Neural cell (in vitro differentiated cells): Measurements from ENCODE around the gene KIF2A. TPM values are rescaled to one million over a fixed set of nuclear protein-coding genes. Genes with fewer than 3 reads are reported as not detected.

Source experiments
- H2AFZ ChIP-seq: fragments of 200-600, 300-800 bp; sonication (generic), shearing (Covaris generic); 2 replicates; pipeline ENCODE4 v1.6.0; 2014; ENCODE audit warnings: low read depth, mild to moderate bottlenecking, antibody characterized with exemption, low read length, moderate library complexity
- H3F3A ChIP-seq: fragments of 200-600 bp; shearing (Covaris generic); 2 replicates; pipeline ENCODE4 v1.6.1; 2016; ENCODE audit warnings: mild to moderate bottlenecking, moderate library complexity, mixed read lengths, antibody characterized with exemption, low read length; ENCODE audit not compliant: insufficient read depth, poor library complexity, severe bottlenecking
- H3K27ac ChIP-seq: fragments of 200-600, 300-800 bp; sonication (generic), shearing (Covaris generic); 2 replicates; pipeline ENCODE4 v1.5.1; 2014; ENCODE audit warnings: mild to moderate bottlenecking, low read length, moderate library complexity
- H3K27me3 ChIP-seq: fragments of 300-800, 200-600 bp; sonication (generic), shearing (Covaris generic); 2 replicates; pipeline ENCODE4 v1.6.0; 2014; ENCODE audit warnings: mild to moderate bottlenecking, low read depth, low read length, moderate library complexity; ENCODE audit not compliant: insufficient read depth
- H3K36me3 ChIP-seq: fragments of 300-800, 200-600 bp; sonication (generic), shearing (Covaris generic); 2 replicates; pipeline ENCODE4 v1.5.1; 2014; ENCODE audit warnings: mild to moderate bottlenecking, antibody characterized with exemption, low read length, moderate library complexity; ENCODE audit not compliant: insufficient read depth
- H3K4me2 ChIP-seq: fragments of 300-800, 200-600 bp; sonication (generic), shearing (Covaris generic); 2 replicates; pipeline ENCODE4 v1.6.0; 2014; ENCODE audit warnings: mild to moderate bottlenecking, low read length
- H3K4me3 ChIP-seq: fragments of 300-800, 200-600 bp; sonication (generic), shearing (Covaris generic); 2 replicates; pipeline ENCODE4 v1.5.1; 2014; ENCODE audit warnings: mild to moderate bottlenecking, low read length, moderate library complexity
- H3K79me2 ChIP-seq: fragments of 200-600 bp; shearing (Covaris generic); replicated peaks from 2 replicates; pipeline ENCODE4 v1.6.0; 2014; ENCODE audit warnings: mild to moderate bottlenecking, low read length, moderate library complexity; ENCODE audit not compliant: insufficient read depth
- H3K9ac ChIP-seq: fragments of 300-800, 200-600 bp; sonication (generic), shearing (Covaris generic); 2 replicates; pipeline ENCODE4 v1.6.1; 2016; ENCODE audit warnings: mild to moderate bottlenecking, low read length, mixed read lengths
- H3K9me2 ChIP-seq: fragments of 200-600 bp; shearing (Covaris generic); 2 replicates; pipeline ENCODE4 v1.6.1; 2016; ENCODE audit warnings: mild to moderate bottlenecking, low read length, mixed read lengths; ENCODE audit not compliant: insufficient read depth
- H3K9me3 ChIP-seq: fragments of 200-600, 300-800 bp; sonication (generic), shearing (Covaris generic); 2 replicates; pipeline ENCODE4 v1.6.1; 2016; ENCODE audit warnings: mild to moderate bottlenecking, mixed run types, low read length, moderate library complexity, mixed read lengths
- H4K20me1 ChIP-seq: fragments of 200-600 bp; shearing (Covaris generic); 2 replicates; pipeline ENCODE4 v1.6.1; 2016; ENCODE audit warnings: mild to moderate bottlenecking, mixed run types; ENCODE audit not compliant: insufficient read depth
- CTCF ChIP-seq: fragments of 450-650 bp; IDR thresholded peaks from 2 replicates; pipeline ENCODE4 v1.5.1; 2014; ENCODE audit warnings: antibody characterized with exemption, mild to moderate bottlenecking, moderate library complexity; ENCODE audit not compliant: poor library complexity, severe bottlenecking
- EP300 ChIP-seq: fragments of 450-650 bp; conservative IDR thresholded peaks from 2 replicates; pipeline ENCODE4 v1.6.1; 2014; ENCODE audit warnings: antibody characterized with exemption, mild to moderate bottlenecking, moderate library complexity; ENCODE audit not compliant: poor library complexity, severe bottlenecking
- EZH2 ChIP-seq: fragments of 200-600, 300-800 bp; shearing (Covaris generic), sonication (generic); IDR thresholded peaks from 2 replicates; pipeline ENCODE4 v1.6.1; 2014; ENCODE audit warnings: antibody characterized with exemption, low read length, borderline replicate concordance, mild to moderate bottlenecking; ENCODE audit not compliant: insufficient read depth, poor library complexity, severe bottlenecking
- MXI1 ChIP-seq: fragments of 450-650 bp; conservative IDR thresholded peaks from 2 replicates; pipeline ENCODE4 v1.6.1; 2014; ENCODE audit warnings: antibody characterized with exemption, mild to moderate bottlenecking; ENCODE audit not compliant: poor library complexity, severe bottlenecking
- POLR2AphosphoS5 ChIP-seq: IDR thresholded peaks from 2 replicates; pipeline ENCODE4 v1.6.1; 2012
- RAD21 ChIP-seq: fragments of 450-650 bp; conservative IDR thresholded peaks from 2 replicates; pipeline ENCODE4 v1.6.1; 2014; ENCODE audit warnings: antibody characterized with exemption, mild to moderate bottlenecking, moderate library complexity
- REST ChIP-seq: IDR thresholded peaks from 2 replicates; pipeline ENCODE4 v1.6.1; 2012; ENCODE audit warnings: borderline replicate concordance
- SMC3 ChIP-seq: fragments of 450-650 bp; conservative IDR thresholded peaks from 2 replicates; pipeline ENCODE4 v1.6.1; 2014; ENCODE audit warnings: antibody characterized with exemption, mild to moderate bottlenecking, moderate library complexity; ENCODE audit not compliant: poor library complexity
- TAF1 ChIP-seq: IDR thresholded peaks from 2 replicates; pipeline ENCODE4 v1.6.1; 2012; ENCODE audit warnings: low read depth
- polyA plus RNA-seq: library from polyadenylated mRNA; depleted of rRNA; stranded (reverse); fragments of >200 nt; gene quantifications from 2 replicates; pipeline ENCODE4 v1.2.3, GENCODE V29; 2014

KIF2A gene
- polyA plus RNA-seq, 1 donor from 2014 or later = 68.4 TPM

- Histone ChIP-seq H4K20me1 (no peaks in the 10 kb centered on the region), H2AFZ (no peak overlapping the region), H3F3A (no peaks in the 10 kb centered on the region), H3K27ac (no peak overlapping the region), H3K4me2 (no peak overlapping the region), H3K36me3 (no peaks in the 10 kb centered on the region), H3K4me3 (no peak overlapping the region), H3K9me3 (no peaks in the 10 kb centered on the region), H3K79me2 (peaks cover 47% of the 10 kb centered on the region), H3K9me2 (no peaks in the 10 kb centered on the region), H3K9ac (no peak overlapping the region), H3K27me3 (no peaks in the 10 kb centered on the region)
- TF ChIP-seq EZH2 = no peak
- no peak for TF ChIP-seq EP300
- no peak for TF ChIP-seq TAF1
- no peak for TF ChIP-seq POLR2AphosphoS5
- TF ChIP-seq REST = no peak
- no peak for TF ChIP-seq MXI1
- TF ChIP-seq SMC3 = no peak
- no peak for TF ChIP-seq RAD21
- TF ChIP-seq CTCF = no peak
These were observed 36.5 kb downstream of the KIF2A start for GRCh38 chr5:62342476-62342837.

GRCh38 chr5:62343428-62343827, 37.4 kb downstream of the KIF2A start:
- H3K79me2 ChIP-seq = peaks cover 46% of the 10 kb centered on the region
- no peaks in the 10 kb centered on the region for H3K36me3 ChIP-seq
- H3K9me3 ChIP-seq = no peaks in the 10 kb centered on the region
- no peak overlapping the region for H3K4me2 ChIP-seq
- H3F3A ChIP-seq = no peaks in the 10 kb centered on the region
- H3K4me3 ChIP-seq = no peak overlapping the region
- TF ChIP-seq CTCF (no peak), REST (no peak), POLR2AphosphoS5 (no peak), MXI1 (no peak)
- no peak overlapping the region for H2AFZ ChIP-seq
- H4K20me1 ChIP-seq = no peaks in the 10 kb centered on the region
- H3K27ac ChIP-seq = no peak overlapping the region
- H3K27me3 ChIP-seq = no peaks in the 10 kb centered on the region
- H3K9me2 ChIP-seq = no peaks in the 10 kb centered on the region
- H3K9ac ChIP-seq = no peak overlapping the region
